Prostate gland (tissue), 2 donors: ENCODE data around the gene KHDC4.

Experiments
- CTCF ChIP-seq, 4 experiments: fragments of 200-600 bp in 2 of 4; fragments of 450-650 bp in 2 of 4; sonication (generic) in 2 of 4; IDR thresholded peaks; 1 replicate in 3 of 4; 2 replicates in 1 of 4; pipeline ENCODE4 v1.5.1; 2016 to 2019; ENCODE audit warnings: antibody characterized with exemption in 4 of 4, mild to moderate bottlenecking in 2 of 4, moderate library complexity in 2 of 4
- POLR2A ChIP-seq: fragments of 450-650 bp; IDR thresholded peaks from one replicate; pipeline ENCODE4 v1.6.1; 2016; ENCODE audit warnings: antibody characterized with exemption, mild to moderate bottlenecking

- no peak for TF ChIP-seq POLR2A
- no peak for TF ChIP-seq CTCF (IDR thresholded peaks at IDR 0.05)
These were observed 8.7 kb downstream of the KHDC4 start for GRCh38 chr1:155925506-155925905.
